ENCODE data around the gene SNX18. TPM values are rescaled to one million over a fixed set of nuclear protein-coding genes. Genes with fewer than 3 reads are reported as not detected.

Gene SNX18
- total and polyA plus RNA-seq, 10 of the 15 experiments (the other 5 are each of a cell fraction or from before 2014, with no cell fraction given): 0.27 to 1.7 (median 0.47) TPM

GRCh38 chr5:54586336-54586735 is 68.8 kb downstream of the SNX18 start:
- 47% methylated on average over 5 of the region's 5 CpGs for WGBS (ENCODE audit: insufficient coverage, insufficient replicate concordance, low lambda C conversion rate, missing lambda C conversion rate)
- ChIA-PET SMC1A (ENCODE audit: uncharacterized antibody, unreplicated experiment) (no interaction called here), CTCF (interaction anchor here (0.6 kb wide), 1 partner anchor 251 kb away, joined by 3 read pairs; no protein-coding TSS in a partner anchor), RAD21 (ENCODE audit: unreplicated experiment) (no interaction called here), POLR2A (no interaction called here)
- no peak for ATAC-seq
- Histone ChIP-seq H3K36me3 (ENCODE audit: control insufficient read depth in 2 of 2, insufficient read depth in 2 of 2, low read length in 1 of 2) (no peaks in the 10 kb centered on the region), H3K4me1 (ENCODE audit: control insufficient read depth, insufficient read depth, low read length) (no peaks in the 10 kb centered on the region), H2AFZ (ENCODE audit: control insufficient read depth, low read depth, low read length) (no peak overlapping the region), H3K27me3 (replicated peaks in 1 of 2; ENCODE audit: control insufficient read depth in 2 of 2, insufficient read depth in 2 of 2, low read length in 1 of 2) (no peaks in the 10 kb centered on the region), H3K4me3 (no peak overlapping the region), H3K4me2 (ENCODE audit: control insufficient read depth, insufficient read depth) (no peak overlapping the region), H3K27ac (ENCODE audit: control insufficient read depth, insufficient read depth) (no peak overlapping the region), H4K20me1 (ENCODE audit: control insufficient read depth, insufficient read depth) (no peaks in the 10 kb centered on the region), H3K79me2 (ENCODE audit: control insufficient read depth, insufficient read depth, low read length) (no peaks in the 10 kb centered on the region), H3K9me3 (replicated peaks; ENCODE audit: control insufficient read depth, insufficient read depth, low read length) (no peaks in the 10 kb centered on the region; the same call in 2 of the 3 replicates), H3K9ac (ENCODE audit: control insufficient read depth, insufficient read depth, low read length) (no peak overlapping the region)
- no TSS peak for BruUV-seq (replicated peaks)
- intact Hi-C loops (cut with micrococcal nuclease; ENCODE audit: unreplicated experiment): no loop called here
- TF ChIP-seq SIX5 (IDR thresholded peaks at IDR 0.05; ENCODE audit: low read depth, low read length, severe bottlenecking) (no peak), GATAD2B (conservative IDR thresholded peaks at IDR 0.05; ENCODE audit: low read depth) (no peak), MXI1 (IDR thresholded peaks at IDR 0.05; ENCODE audit: low read depth, low read length) (no peak), TAF1 (IDR thresholded peaks at IDR 0.05; ENCODE audit: borderline replicate concordance, low read depth, low read length) (no peak), HDGF (IDR thresholded peaks at IDR 0.05) (no peak), ZNF217 (IDR thresholded peaks at IDR 0.05) (no peak), SMAD5 (IDR thresholded peaks at IDR 0.05; ENCODE audit: low read depth) (no peak)
- TF ChIP-seq, protein P1, sequence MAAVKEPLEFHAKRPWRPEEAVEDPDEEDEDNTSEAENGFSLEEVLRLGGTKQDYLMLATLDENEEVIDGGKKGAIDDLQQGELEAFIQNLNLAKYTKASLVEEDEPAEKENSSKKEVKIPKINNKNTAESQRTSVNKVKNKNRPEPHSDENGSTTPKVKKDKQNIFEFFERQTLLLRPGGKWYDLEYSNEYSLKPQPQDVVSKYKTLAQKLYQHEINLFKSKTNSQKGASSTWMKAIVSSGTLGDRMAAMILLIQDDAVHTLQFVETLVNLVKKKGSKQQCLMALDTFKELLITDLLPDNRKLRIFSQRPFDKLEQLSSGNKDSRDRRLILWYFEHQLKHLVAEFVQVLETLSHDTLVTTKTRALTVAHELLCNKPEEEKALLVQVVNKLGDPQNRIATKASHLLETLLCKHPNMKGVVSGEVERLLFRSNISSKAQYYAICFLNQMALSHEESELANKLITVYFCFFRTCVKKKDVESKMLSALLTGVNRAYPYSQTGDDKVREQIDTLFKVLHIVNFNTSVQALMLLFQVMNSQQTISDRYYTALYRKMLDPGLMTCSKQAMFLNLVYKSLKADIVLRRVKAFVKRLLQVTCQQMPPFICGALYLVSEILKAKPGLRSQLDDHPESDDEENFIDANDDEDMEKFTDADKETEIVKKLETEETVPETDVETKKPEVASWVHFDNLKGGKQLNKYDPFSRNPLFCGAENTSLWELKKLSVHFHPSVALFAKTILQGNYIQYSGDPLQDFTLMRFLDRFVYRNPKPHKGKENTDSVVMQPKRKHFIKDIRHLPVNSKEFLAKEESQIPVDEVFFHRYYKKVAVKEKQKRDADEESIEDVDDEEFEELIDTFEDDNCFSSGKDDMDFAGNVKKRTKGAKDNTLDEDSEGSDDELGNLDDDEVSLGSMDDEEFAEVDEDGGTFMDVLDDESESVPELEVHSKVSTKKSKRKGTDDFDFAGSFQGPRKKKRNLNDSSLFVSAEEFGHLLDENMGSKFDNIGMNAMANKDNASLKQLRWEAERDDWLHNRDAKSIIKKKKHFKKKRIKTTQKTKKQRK (IDR thresholded peaks at IDR 0.05; ENCODE audit: low read depth, low read length): no peak
- TF ChIP-seq, protein P2, sequence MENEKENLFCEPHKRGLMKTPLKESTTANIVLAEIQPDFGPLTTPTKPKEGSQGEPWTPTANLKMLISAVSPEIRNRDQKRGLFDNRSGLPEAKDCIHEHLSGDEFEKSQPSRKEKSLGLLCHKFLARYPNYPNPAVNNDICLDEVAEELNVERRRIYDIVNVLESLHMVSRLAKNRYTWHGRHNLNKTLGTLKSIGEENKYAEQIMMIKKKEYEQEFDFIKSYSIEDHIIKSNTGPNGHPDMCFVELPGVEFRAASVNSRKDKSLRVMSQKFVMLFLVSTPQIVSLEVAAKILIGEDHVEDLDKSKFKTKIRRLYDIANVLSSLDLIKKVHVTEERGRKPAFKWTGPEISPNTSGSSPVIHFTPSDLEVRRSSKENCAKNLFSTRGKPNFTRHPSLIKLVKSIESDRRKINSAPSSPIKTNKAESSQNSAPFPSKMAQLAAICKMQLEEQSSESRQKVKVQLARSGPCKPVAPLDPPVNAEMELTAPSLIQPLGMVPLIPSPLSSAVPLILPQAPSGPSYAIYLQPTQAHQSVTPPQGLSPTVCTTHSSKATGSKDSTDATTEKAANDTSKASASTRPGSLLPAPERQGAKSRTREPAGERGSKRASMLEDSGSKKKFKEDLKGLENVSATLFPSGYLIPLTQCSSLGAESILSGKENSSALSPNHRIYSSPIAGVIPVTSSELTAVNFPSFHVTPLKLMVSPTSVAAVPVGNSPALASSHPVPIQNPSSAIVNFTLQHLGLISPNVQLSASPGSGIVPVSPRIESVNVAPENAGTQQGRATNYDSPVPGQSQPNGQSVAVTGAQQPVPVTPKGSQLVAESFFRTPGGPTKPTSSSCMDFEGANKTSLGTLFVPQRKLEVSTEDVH (IDR thresholded peaks at IDR 0.05; ENCODE audit: low read depth, partially characterized antibody): no peak
- TF ChIP-seq, protein P3, sequence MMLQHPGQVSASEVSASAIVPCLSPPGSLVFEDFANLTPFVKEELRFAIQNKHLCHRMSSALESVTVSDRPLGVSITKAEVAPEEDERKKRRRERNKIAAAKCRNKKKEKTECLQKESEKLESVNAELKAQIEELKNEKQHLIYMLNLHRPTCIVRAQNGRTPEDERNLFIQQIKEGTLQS (IDR thresholded peaks at IDR 0.05; ENCODE audit: borderline replicate concordance, extremely low read depth, low read depth, low read length): no peak
- in situ Hi-C loops (cut with MboI): no loop called here
- no peak for FAIRE-seq
- no peak for DNase-seq (ENCODE audit: low read depth, low spot score)
